ENCODE results near the gene ZNF562.
"Not testable (repeated sequence)": the region's sequence is repeated elsewhere in the genome, so short reads cannot be mapped to it uniquely, and the experiment has no call there.

Gene ZNF562

GRCh38 chr19:9674663-9675357, at the start of gene ZNF562:
Gene ZNF562 (minus strand): TSS chr19:9675100. CDS start chr19:9660744, 14,356 bp downstream.
- DNase-seq = peak; percentile 14

GRCh38 chr19:9724157-9724556, 49.3 kb upstream of the ZNF562 start:
- DNase-seq = no peak

GRCh38 chr19:9721861-9722260, 47.0 kb upstream of the ZNF562 start:
- no peak for DNase-seq

- DNase-seq = no peak
These were observed 45.6 kb upstream of the ZNF562 start for GRCh38 chr19:9720541-9720940.

DNA sequence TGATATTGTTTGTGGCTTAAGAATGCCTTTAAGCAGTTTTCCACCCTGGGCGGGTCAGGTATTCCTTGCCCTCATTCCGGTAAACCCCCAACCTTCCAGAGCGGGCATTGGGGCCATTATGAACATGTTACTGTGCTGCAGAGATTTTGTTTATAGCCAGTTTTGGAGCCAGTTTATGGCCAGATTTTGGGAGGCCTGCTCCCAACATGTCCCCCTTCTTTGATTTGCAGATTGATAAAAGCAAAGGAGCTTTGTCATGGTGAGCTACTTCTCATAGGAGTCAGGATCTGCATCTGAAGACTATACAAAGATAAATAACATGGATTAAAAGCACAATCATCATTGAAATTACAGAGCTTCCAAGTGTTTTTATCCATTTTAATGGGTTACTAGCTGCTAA, 36.9 kb upstream of the ZNF562 start:
- DNase-seq = no peak

DNA sequence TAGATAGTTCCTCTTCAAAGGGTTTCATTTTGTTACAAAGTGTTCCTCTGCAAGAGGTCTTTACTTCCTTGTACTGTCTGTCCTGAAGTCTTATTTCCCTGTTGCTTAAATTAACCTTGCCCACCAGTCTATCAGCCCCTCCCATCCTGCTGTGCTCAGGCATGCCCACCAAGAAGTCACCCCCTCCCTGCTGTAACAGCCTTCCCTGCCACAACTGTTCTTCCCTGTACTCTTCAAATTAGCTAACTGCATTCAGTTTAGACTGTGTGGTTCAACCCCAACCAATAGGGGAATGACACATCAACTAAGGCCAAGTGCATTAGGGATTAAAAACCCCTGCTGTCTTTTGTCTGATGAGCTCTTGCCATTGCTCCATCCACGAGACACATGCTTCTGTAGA, 34.4 kb upstream of the ZNF562 start:
- DNase-seq = no peak

DNA sequence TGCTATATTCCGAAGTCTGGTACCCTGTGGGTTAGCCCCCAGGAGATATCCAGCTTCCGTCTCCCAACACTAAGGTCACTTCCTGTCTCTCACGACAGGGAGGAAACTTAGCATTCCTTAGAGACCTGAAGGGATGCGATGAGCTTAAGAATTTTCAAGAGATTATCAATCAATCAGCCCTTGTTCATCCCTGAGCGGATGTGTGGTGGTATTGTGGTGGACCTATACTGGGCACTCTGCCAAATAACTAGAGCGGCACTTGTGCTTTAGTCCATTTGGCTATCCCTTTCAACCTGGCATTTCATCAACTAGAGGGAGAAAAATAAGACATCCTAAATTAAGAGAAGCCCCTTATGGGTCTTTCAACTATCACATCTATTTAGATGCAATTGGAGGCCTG, 30.9 kb upstream of the ZNF562 start:
- DNase-seq = no peak

DNA sequence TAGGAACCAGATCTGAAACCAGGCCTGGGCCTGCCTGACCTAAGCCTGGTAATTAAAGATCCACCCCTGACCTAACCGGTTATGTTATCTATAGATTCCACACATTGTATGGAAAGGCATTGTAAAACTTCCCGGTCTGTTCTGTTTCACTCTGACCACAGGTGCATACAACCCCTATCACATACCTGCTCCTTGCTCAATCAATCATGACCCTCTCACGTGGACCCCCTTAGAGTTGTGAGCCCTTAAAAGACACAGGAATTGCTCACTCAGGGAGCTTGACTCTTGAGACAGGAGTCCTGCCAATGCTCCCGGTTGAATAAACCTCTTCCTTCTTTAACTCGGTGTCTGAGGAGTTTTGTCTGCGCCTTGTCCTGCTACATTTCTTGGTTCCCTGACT, 27.3 kb upstream of the ZNF562 start:
- DNase-seq = no peak

DNA sequence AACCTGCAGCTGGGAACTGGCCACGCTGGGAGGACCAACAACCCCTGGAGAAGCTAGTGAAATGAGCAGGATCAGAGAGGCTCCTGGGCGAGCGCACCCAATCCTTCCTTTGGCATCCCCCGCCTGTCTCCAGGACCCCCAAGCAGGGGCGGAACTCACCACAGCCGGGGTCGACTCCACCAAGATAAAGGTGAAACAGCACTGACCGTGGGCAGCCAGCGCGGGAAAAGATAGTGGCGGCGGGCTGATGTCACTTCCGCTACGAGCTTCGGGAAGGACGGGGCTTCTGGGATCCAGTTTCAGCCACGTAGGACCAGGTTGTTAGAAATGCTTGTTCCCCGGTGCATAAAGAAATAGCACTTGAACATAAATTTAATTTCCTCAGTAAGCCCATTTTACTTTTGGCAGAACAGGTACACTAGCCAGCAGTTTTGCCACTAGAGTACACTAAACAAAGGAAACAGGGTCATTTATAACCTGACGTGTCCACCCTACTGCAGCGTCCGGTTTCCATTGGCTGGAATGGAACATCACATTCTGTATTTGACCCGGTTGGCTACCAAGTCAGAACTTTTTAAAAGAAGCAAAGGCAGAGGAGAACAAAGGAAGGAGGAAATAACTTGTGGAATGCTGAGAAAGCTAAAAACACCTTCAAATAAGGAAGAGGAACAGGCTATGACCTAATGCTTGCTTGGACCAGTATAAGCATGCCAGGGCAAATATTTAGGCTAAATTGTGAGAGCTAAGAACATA, 25.5 kb upstream of the ZNF562 start:
- DNase-seq = no peak

DNA sequence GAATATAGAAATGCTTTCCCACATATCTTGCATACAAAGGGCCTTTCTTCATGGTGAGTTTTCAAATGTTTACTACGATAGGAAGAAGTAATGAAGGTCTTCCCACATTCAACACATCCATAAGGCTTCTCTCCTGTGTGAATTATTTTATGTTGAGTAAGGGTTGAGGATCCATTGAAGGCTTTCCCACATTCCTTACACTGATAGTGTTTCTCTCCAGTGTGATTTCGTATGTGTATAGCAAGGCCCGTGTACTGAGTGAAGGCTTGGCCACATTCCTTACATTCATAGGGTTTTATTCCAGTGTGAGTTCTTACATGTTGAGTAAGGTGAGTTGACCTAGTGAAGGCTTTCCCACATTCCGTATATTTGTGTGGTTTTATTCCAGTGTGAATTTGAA, 15.4 kb upstream of the ZNF562 start:
- DNase-seq = not testable (repeated sequence)

- DNase-seq = not testable (repeated sequence)
These were observed 5.1 kb upstream of the ZNF562 start for GRCh38 chr19:9679996-9680395.

DNA sequence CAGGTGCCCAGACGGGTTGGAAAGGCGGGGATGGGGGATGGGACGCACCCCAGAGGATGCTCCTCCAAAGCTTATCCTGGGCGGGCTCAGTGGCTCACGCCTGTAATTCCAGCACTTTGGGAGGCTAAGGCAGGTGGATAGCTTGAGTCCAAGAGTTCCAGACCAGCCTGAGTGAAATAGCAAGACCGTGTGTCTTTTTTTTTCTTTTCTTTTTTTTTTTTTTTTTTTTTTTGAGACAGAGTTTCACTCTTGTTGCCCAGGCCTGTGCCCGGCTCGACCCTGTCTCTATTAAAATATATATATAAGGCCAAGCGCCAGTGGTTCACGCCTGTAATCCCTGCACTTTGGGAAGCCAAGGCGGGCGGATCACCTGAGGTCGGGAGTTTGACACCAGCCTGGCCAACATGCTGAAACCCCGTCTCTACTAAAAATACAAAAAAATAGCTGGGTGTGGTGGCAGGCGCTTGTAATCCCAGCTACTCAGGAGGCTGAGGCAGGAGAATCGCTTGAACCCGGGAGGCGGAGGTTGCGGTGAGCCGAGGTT, 530 bp upstream of the ZNF562 start:
- DNase-seq = not testable (repeated sequence)

DNA sequence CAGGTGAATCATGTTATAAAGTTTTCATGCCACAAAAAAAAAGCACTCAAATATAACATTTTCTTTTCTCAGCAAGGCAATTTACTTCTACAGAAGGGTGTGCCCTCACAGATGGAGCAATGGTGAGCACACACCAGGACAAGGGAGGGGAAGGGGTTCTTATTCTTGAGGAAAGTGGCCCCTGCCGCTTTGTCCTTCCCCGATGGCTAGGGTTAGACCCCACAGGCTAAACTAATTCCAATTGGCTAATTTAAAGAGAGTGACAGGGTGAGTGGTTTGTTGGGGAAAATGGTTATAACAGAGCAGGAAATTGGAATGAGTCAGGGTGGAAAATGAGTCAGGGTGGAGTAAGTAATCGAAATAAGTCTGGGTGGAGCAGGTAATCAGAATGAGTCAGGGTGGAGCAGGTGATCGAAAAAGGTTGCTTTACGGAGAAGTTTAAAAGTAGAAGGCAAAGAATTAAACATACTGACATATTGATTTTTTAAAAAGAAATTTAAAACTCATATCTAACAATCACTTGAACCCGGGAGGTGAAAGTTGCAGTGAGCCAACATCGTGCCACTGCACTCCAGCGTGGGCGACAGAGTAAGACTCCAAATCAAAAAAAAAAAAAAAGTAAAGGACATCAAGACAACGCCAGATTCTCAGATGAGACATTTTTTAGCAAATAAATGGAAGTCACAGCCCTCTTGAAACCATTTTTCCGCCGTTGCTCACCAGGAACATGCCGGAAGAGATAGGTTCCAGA, 813 bp downstream of the ZNF562 start:
- DNase-seq = peak; percentile 1

DNA sequence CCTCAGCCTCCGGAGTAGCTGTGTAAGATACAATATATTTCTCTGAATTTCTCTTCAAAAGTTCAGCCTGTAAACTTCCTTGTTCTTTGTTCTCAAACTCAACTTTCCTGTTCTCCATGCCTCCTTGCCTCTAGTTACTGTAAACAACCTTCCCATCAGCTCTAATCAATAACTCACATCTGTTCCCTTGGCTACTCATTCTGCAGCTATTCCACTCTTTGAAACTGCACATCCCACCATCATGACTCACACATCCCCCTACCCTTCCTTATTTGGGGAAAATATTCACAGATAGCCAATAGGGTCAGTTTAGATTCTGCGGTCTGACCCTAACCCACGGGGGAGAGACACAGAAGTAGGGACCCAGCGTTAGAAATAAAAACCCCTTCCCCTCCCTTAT, 2.0 kb downstream of the ZNF562 start:
- no peak for DNase-seq

- DNase-seq = no peak
These were observed 3.2 kb downstream of the ZNF562 start for GRCh38 chr19:9671655-9672054.

DNA sequence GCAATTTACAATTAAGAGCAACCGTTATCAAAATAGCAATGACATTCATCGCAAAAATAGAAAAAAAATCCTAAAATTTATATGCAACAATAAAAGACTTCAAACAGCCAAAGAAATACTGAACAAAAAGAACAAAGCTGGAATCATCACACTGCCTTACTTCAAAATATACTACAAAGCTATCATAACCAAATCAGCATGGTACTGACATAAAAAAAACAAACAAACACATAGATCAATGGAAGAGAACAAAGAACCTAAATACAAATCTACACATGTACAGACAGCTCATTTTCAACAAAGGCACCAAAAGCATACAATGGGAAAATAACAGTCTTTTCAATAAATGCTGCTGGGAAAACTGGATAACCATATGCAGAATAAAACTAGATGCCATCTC, 6.4 kb downstream of the ZNF562 start:
- DNase-seq = no peak

- DNase-seq = no peak
These were observed 7.0 kb downstream of the ZNF562 start for GRCh38 chr19:9667898-9668297.

DNA sequence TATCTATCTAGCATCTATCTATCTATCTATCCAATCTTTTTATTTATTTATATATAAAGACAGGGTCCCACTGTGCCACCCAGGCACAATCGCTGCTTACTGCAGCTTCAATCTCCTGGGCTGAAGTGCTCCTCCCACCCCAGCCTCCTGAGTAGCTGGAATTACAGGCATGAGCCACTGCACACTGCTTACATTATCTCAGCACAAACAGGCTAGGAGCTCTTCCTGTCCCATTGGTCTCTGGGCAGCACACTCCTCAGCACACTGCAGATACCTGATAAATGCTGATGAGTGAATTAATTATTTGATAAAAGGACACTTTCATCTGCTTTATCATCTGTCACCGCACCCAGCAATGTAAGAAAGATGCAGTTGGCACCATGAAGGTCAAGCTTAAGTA, 16.1 kb downstream of the ZNF562 start:
- no peak for DNase-seq

GRCh38 chr19:9653066-9653555, 21.8 kb downstream of the ZNF562 start:
- DNase-seq = not testable (repeated sequence)

- DNase-seq = not testable (repeated sequence)
These were observed 23.4 kb downstream of the ZNF562 start for GRCh38 chr19:9651464-9651863.

DNA sequence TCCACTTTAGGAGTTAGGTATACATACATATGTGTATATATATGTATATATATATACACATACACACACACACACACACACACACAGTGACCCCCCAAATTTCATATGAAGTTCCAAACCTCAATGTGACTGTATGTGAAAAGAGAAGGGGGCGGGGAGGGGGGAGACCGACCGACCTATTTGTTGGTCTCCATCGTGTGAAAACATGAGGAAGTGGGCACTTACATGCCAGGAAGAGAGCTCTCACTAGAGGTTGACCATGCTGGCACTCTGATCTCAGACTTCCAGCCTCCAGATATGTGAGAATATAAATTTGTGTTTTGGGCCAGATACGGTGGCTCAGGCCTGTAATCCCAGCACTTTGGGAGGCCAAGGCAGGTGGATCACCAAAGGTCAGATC, 24.6 kb downstream of the ZNF562 start:
- no peak for DNase-seq

GRCh38 chr19:9645472-9645871, 29.4 kb downstream of the ZNF562 start:
- DNase-seq = no peak

GRCh38 chr19:9644472-9644871, 30.4 kb downstream of the ZNF562 start:
- DNase-seq = no peak

Data from NCI-H1694 (cell line).